ENCODE results near the gene SBNO2.

SBNO2 gene

GRCh38 chr19:1182068-1182467, 8.0 kb upstream of the SBNO2 start:
- Histone ChIP-seq H3K4me3 (no peak overlapping the region), H3K27ac (no peak overlapping the region)
- no peak for TF ChIP-seq CTCF (IDR thresholded peaks at IDR 0.05)
- DNase-seq (ENCODE audit: low spot score) = no peak

DNA sequence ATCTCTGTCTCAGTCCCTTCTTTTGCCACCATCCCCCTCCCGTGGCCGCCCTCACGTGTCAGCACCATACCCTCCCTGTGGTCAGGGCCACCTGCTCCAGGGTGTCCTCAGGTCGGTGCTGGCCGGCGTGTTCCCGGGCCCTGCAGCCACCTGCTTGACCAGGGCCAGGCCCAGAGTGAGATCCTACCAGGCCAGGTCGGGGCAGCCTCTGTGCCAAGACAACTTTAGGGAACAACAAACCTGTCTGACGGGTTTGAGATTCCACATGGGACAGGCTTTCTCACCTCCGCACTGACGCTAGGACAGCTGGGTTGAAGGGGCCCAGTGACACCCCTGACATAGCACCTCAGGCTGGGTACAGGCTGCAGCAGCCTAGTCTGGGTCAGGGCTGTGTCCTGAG, 7.5 kb upstream of the SBNO2 start:
- no peak overlapping the region for H3K27ac ChIP-seq
- H3K4me3 ChIP-seq = no peak overlapping the region
- TF ChIP-seq CTCF (IDR thresholded peaks at IDR 0.05) = no peak
- DNase-seq (ENCODE audit: low spot score) = no peak

- Histone ChIP-seq H3K27ac (peak overlapping the region; percentile 29 to 87), H3K4me3 (peak overlapping the region; percentile 27)
- TF ChIP-seq CTCF (IDR thresholded peaks at IDR 0.05) = no peak
- peak; percentile 82 for DNase-seq (ENCODE audit: low spot score)
Measured at GRCh38 chr19:1177322-1178114, 3.5 kb upstream of the SBNO2 start.

- peak; percentile 82 for DNase-seq (ENCODE audit: low spot score)
- TF ChIP-seq CTCF (IDR thresholded peaks at IDR 0.05) = no peak
- Histone ChIP-seq H3K27ac (peak overlapping the region; percentile 92 to 97), H3K4me3 (peak overlapping the region; percentile 86)
Measured at GRCh38 chr19:1173159-1173844, 766 bp downstream of the SBNO2 start.

DNA sequence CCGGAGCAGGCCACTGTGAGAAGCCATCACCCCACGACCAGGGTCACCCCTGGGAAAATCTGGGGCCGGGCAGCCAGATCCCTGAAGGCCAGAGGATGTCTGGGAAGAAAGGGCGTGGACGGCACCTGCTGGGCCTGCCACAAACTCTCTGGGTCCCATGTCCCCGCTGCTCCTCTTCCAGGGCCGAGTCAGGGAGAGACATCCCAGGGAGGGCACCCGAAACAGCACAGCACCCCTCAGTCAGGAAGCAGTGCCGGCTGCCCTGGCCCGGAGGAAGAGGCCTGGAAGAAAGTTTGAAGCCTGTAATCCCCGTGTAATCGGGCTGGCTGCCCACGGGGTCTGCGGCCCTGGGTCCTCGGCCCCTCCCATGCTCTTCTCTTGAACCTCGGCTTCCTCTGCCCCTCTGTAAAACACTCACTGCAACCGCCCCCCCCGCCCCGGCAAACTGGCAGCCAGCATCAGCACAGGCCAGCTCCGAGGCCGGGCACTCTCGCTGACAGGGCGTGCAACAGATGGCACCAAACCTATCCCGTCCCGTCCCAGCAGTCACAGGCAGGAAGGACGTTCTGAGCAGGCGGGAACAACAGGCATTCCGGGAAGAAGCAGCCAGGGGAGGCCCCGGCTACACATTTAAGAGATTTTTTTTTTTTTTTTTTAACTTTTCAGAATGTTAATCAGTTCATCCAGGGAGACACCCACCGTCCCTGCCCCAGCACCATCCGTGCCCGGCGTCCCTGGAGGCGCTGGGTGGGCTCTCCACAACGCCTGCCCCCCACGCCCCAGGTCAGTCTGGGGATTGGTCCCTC, 1.5 kb downstream of the SBNO2 start:
- peak; percentile 88 for DNase-seq (ENCODE audit: low spot score)
- Histone ChIP-seq H3K4me3 (peak overlapping the region; percentile 86), H3K27ac (peak overlapping the region; percentile 92 to 97)
- no peak for TF ChIP-seq CTCF (IDR thresholded peaks at IDR 0.05)

GRCh38 chr19:1171755-1172352, 2.2 kb downstream of the SBNO2 start:
- peak overlapping the region; percentile 86 for H3K4me3 ChIP-seq
- H3K27ac ChIP-seq = peak overlapping the region; percentile 92 to 97
- DNase-seq (ENCODE audit: low spot score) = no peak
- no peak for TF ChIP-seq CTCF (IDR thresholded peaks at IDR 0.05)
